ENCODE results near the gene RGP1.

DNA sequence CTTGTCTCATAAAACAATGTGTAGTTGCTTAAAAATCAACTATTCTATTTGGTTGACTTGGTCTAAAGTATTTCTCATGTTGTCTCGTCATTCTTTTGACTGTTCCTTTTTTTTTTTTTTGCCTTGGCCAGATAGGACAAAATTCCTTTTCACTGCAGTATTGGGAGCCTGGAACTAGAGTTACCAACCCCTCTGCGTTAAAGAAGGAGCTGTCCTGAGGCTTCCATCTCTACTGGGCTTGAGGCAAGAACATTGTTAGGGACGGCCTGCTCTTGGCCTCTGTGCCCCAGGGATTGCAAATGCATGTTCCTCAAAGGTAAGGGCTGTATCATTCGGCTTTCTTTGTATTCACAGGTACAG, 40.9 kb downstream of the RGP1 start:
- TF ChIP-seq, protein P1, sequence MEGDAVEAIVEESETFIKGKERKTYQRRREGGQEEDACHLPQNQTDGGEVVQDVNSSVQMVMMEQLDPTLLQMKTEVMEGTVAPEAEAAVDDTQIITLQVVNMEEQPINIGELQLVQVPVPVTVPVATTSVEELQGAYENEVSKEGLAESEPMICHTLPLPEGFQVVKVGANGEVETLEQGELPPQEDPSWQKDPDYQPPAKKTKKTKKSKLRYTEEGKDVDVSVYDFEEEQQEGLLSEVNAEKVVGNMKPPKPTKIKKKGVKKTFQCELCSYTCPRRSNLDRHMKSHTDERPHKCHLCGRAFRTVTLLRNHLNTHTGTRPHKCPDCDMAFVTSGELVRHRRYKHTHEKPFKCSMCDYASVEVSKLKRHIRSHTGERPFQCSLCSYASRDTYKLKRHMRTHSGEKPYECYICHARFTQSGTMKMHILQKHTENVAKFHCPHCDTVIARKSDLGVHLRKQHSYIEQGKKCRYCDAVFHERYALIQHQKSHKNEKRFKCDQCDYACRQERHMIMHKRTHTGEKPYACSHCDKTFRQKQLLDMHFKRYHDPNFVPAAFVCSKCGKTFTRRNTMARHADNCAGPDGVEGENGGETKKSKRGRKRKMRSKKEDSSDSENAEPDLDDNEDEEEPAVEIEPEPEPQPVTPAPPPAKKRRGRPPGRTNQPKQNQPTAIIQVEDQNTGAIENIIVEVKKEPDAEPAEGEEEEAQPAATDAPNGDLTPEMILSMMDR (IDR thresholded peaks at IDR 0.05; ENCODE audit: low read depth, low read length, poor library complexity, severe bottlenecking), result no peak
- TF ChIP-seq EZH2phosphoT487 (IDR thresholded peaks at IDR 0.05; ENCODE audit: borderline replicate concordance, low read length), result no peak

All from DOHH2 (cell line).